Inflammatory macrophage (primary cell): ENCODE measurements around the gene KLF14.
"Not testable (repeated sequence)": the region's sequence is repeated elsewhere in the genome, so short reads cannot be mapped to it uniquely, and the experiment has no call there.

Experiments
- DNase-seq, 2 donors: peaks; one replicate each; pipeline ENCODE4 v3.0.0-alpha.2; 2020 to 2022

KLF14 gene

DNA sequence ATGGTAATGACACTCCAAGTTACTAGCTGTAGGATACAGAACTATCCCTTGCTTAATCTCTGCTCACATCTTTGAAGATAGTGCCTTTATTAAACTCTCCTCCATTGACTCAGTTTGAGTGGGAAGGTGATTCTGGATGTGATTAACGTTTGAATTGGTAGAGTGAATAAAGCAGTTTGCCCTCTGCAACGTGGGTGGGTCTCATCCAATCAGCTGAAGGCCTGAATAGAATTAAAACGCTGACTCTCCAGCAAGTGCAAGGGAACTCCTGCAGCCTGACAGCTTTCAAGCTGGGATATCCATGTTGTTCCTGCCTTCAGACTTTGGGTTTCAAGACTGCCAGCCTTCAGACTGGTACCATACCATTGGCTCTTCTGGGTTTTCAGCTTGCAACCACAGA lies 21.6 kb downstream of the KLF14 start:
- no peak for DNase-seq

DNA sequence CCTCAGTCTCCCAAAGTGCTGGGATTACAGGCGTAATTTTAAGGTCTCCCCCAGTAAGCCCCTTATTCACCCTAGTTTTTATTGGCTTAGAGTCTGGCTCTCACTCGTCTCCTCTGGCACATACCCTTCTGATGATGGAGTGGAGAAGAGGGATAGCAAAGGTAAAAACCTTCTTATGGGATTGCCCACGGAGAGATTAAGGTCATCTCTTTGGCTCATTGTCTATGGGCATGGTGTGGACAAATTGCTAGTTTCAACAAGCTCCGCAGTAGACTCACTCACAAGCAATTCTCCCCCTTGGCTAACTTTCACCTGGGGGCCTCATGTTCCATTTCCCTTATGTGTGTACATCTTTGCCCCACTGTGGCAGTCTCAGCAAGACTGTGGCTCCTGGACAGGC lies 25.2 kb downstream of the KLF14 start:
- DNase-seq, result no peak

DNA sequence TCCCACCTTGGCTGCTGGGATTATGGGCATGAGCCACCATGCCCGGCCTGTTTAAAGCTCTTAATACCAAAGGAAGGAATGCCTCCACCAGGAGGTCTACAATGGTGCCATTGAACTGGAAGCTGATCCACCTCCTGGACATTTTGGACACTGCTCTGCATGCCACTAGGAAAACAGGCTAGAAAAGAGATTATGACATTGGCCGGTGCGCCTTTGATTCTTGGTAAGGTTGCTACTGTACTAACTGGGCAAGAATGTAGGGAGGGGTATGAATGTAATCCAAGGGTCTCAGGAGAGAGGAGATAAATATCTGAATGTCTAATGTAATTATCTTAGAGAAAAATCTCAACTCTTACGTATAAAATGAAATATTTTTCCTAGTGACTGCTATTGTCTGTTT lies 26.0 kb downstream of the KLF14 start:
- no peak for DNase-seq

GRCh38 chr7:130703851-130704250 lies 30.2 kb downstream of the KLF14 start:
- peak; percentile 3 to 64 for DNase-seq

- DNase-seq, result no peak
These were observed 32.4 kb downstream of the KLF14 start for GRCh38 chr7:130701650-130702049.

GRCh38 chr7:130700760-130701159 lies 33.2 kb downstream of the KLF14 start:
- no peak for DNase-seq

DNA sequence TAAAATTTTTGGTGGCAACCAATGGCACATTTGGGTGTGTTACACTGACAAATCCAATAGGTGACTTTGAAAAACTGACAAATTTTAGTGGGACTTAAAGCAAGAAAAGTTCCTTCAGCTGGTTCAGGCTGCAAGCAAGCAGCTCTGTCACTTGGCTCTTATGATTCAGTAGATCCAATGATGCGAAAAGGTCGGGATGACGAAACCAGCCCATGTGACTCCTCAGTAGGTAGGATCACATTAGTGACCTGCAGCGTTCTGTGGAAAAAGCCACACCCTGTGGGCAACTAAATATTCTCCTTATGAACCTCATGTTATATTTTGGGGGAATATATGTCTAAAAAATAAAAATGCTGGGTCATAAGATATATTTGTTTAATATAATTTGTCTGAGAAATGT lies 34.3 kb downstream of the KLF14 start:
- no peak for DNase-seq

GRCh38 chr7:130697820-130698219 lies 36.2 kb downstream of the KLF14 start:
- no peak for DNase-seq

GRCh38 chr7:130695840-130696239 lies 38.2 kb downstream of the KLF14 start:
- DNase-seq, result peak; percentile 42 to 57

GRCh38 chr7:130692396-130692795 lies 41.6 kb downstream of the KLF14 start:
- not testable (repeated sequence) for DNase-seq

- no peak for DNase-seq
These were observed 44.3 kb downstream of the KLF14 start for GRCh38 chr7:130689683-130690082.

DNA sequence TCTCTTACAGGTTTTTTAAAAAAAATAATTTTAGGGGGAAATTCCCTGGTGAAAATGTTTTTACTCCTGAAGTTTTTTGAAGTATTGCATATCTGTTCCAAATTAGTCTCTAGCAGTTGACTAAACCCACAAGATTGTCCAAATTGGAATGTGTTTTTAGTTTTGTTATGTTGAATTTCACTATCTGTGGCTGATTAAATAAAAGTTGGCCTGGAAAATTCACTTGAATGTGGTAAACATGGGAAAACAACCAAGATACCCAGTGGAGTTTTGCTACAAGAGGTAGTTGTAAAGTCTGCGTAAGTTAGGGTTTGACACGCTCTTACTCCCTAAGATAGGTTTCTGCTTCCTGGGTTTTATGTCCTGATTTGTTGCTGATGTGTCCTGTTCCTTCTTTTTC lies 51.0 kb downstream of the KLF14 start:
- no peak for DNase-seq
